Measurements from ENCODE around the gene HLA-DQB1. TPM values are rescaled to one million over a fixed set of nuclear protein-coding genes. Genes with fewer than 3 reads are reported as not detected.

The HLA-DQB1 gene
- total RNA-seq, 3 donors from 2014 or later (not counting 1 experiment from before 2014, with no cell fraction given) = 24.8 to 97.3 (median 25.5) TPM

DNA sequence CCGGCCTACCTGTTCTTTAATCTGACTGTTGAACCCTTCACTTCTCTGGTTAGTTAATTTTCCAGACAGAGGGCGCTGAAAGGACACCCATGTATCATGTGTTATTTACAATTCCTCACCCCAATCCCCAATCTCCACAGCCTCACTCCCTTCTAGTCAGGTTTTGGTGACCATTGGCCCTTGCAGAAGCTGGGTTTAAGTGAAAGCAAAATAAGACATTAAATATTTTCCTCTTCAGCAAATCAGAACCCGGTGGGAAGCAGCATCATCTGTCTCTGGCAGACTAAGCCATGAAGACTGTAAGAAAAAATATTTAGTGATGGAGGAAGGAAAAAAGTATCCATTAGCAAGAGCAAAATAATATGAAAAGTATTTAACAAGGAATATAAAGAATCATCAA is 38.6 kb downstream of the HLA-DQB1 start:
- Mint-ChIP-seq H3K36me3 (no peaks in the 10 kb centered on the region), H3K9me3 (no peaks in the 10 kb centered on the region), H3K4me3 (peak overlapping the region; percentile 2), H3K27ac (peak overlapping the region; percentile 37 to 74), H3K4me1 (peaks cover 23 to 34% of the 10 kb centered on the region in 2 donors), H3K27me3 (ENCODE audit: low read depth in 2 of 2) (no peaks in the 10 kb centered on the region)
- Histone ChIP-seq H3K36me3 (ENCODE audit: control insufficient read depth, insufficient read depth, low read length) (no peaks in the 10 kb centered on the region), H3K27me3 (ENCODE audit: control insufficient read depth, insufficient read depth, low read length) (no peaks in the 10 kb centered on the region), H3K9me3 (ENCODE audit: control insufficient read depth, insufficient read depth, low read length) (no peaks in the 10 kb centered on the region), H3K4me3 (ENCODE audit: low read length) (no peak overlapping the region), H3K27ac (ENCODE audit: low read length) (peak overlapping the region; percentile 70), H3K4me1 (ENCODE audit: control insufficient read depth, insufficient read depth, low read length) (peaks cover 11% of the 10 kb centered on the region)
- DNase-seq (peak; percentile 33 to 74), ATAC-seq (peak; percentile 27 to 67 (median 49))
- 42% methylated on average over 2 of the region's 3 CpGs for WGBS (ENCODE audit: insufficient coverage)
- no peak for TF ChIP-seq CTCF (IDR thresholded peaks at IDR 0.05)
- intact Hi-C loops (cut with micrococcal nuclease) = no loop called here

- no peak overlapping the region for H3K4me3 Mint-ChIP-seq
- ATAC-seq (no peak), DNase-seq (no peak)
- Histone ChIP-seq H3K36me3 (ENCODE audit: control insufficient read depth, insufficient read depth, low read length) (no peaks in the 10 kb centered on the region), H3K27me3 (ENCODE audit: control insufficient read depth, insufficient read depth, low read length) (no peaks in the 10 kb centered on the region), H3K27ac (ENCODE audit: low read length) (peak overlapping the region; percentile 43), H3K4me3 (ENCODE audit: low read length) (no peak overlapping the region), H3K4me1 (ENCODE audit: control insufficient read depth, insufficient read depth, low read length) (peaks cover 16% of the 10 kb centered on the region), H3K9me3 (ENCODE audit: control insufficient read depth, insufficient read depth, low read length) (no peaks in the 10 kb centered on the region)
- H3K4me1 Mint-ChIP-seq = peaks cover 29 to 40% of the 10 kb centered on the region in 2 donors
- H3K27ac Mint-ChIP-seq = peak overlapping the region; percentile 37 to 74
- no peaks in the 10 kb centered on the region for H3K9me3 Mint-ChIP-seq
- no peak for TF ChIP-seq CTCF (IDR thresholded peaks at IDR 0.05)
- no peaks in the 10 kb centered on the region for H3K27me3 Mint-ChIP-seq (ENCODE audit: low read depth in 2 of 2)
- H3K36me3 Mint-ChIP-seq = no peaks in the 10 kb centered on the region
- intact Hi-C loops (cut with micrococcal nuclease) = no loop called here
- WGBS (ENCODE audit: insufficient coverage) = 0% methylated on average over 1 of the region's 3 CpGs
Measured at GRCh38 chr6:32627249-32627648, 39.2 kb downstream of the HLA-DQB1 start.

- Histone ChIP-seq H3K27ac (ENCODE audit: low read length) (peak overlapping the region; percentile 64), H3K4me3 (ENCODE audit: low read length) (no peak overlapping the region), H3K36me3 (ENCODE audit: control insufficient read depth, insufficient read depth, low read length) (no peaks in the 10 kb centered on the region), H3K9me3 (ENCODE audit: control insufficient read depth, insufficient read depth, low read length) (no peaks in the 10 kb centered on the region), H3K4me1 (ENCODE audit: control insufficient read depth, insufficient read depth, low read length) (peaks cover 21% of the 10 kb centered on the region), H3K27me3 (ENCODE audit: control insufficient read depth, insufficient read depth, low read length) (no peaks in the 10 kb centered on the region)
- 19% methylated on average over 5 of the region's 5 CpGs for WGBS (ENCODE audit: insufficient coverage)
- intact Hi-C loops (cut with micrococcal nuclease) = no loop called here
- ATAC-seq (no peak), DNase-seq (no peak)
- Mint-ChIP-seq H3K9me3 (no peaks in the 10 kb centered on the region), H3K4me1 (peaks cover 42 to 56% of the 10 kb centered on the region in 2 donors), H3K4me3 (no peak overlapping the region), H3K27ac (peak overlapping the region; percentile 7 to 46), H3K36me3 (no peaks in the 10 kb centered on the region), H3K27me3 (ENCODE audit: low read depth in 2 of 2) (no peaks in the 10 kb centered on the region)
- no peak for TF ChIP-seq CTCF (IDR thresholded peaks at IDR 0.05)
Measured at GRCh38 chr6:32625137-32625536, 41.3 kb downstream of the HLA-DQB1 start.

DNA sequence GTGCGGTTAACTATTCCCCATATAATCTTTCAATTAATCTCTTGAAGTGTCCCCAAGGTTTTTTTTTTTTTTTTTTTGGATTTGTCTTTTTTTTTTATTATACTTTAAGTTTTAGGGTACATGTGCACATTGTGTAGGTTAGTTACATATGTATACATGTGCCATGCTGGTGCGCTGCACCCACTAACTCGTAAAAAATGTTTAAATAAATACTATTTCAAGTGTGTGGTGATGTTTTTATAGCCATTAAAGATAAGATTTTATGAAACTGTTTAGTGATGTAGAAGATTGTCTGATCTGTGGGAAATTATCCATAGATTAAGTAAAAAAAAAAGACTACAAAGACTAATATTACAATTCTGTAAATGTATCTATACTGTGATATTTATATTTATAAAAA is 41.9 kb downstream of the HLA-DQB1 start:
- no peak for ATAC-seq
- H3K4me3 ChIP-seq (ENCODE audit: low read length) = no peak overlapping the region
- WGBS (ENCODE audit: insufficient coverage) = no CpG with 5 or more reads among the region's 3 CpGs
- TF ChIP-seq CTCF (IDR thresholded peaks at IDR 0.05) = no peak
- no peaks in the 10 kb centered on the region for H3K9me3 ChIP-seq (ENCODE audit: control insufficient read depth, insufficient read depth, low read length)
- H3K27ac ChIP-seq (ENCODE audit: low read length) = peak overlapping the region; percentile 90
- peak overlapping the region; percentile 90 to 99 for H3K27ac Mint-ChIP-seq
- DNase-seq = no peak
- intact Hi-C loops (cut with micrococcal nuclease) = no loop called here
- H3K4me3 Mint-ChIP-seq = peak overlapping the region; percentile 35
- H3K27me3 ChIP-seq (ENCODE audit: control insufficient read depth, insufficient read depth, low read length) = no peaks in the 10 kb centered on the region
- peaks cover 42 to 56% of the 10 kb centered on the region in 2 donors for H3K4me1 Mint-ChIP-seq
- no peaks in the 10 kb centered on the region for H3K36me3 ChIP-seq (ENCODE audit: control insufficient read depth, insufficient read depth, low read length)
- peaks cover 21% of the 10 kb centered on the region for H3K4me1 ChIP-seq (ENCODE audit: control insufficient read depth, insufficient read depth, low read length)
- no peaks in the 10 kb centered on the region for H3K27me3 Mint-ChIP-seq (ENCODE audit: low read depth in 2 of 2)
- H3K36me3 Mint-ChIP-seq = no peaks in the 10 kb centered on the region
- H3K9me3 Mint-ChIP-seq = no peaks in the 10 kb centered on the region
